HEK293 (cell line): ENCODE measurements around the gene ZNF296.

Experiments used
- GLIS2 ChIP-seq: fragments of 450-650 bp; formaldehyde crosslinking; IDR thresholded peaks from 2 replicates; pipeline ENCODE4 v1.5.1; 2016; ENCODE audit warnings: missing biosample characterization, missing genetic modification characterization
- KLF1 ChIP-seq: fragments of 450-650 bp; formaldehyde crosslinking; IDR thresholded peaks from 2 replicates; pipeline ENCODE4 v1.5.1; 2016; ENCODE audit warnings: missing biosample characterization, missing genetic modification characterization
- KLF8 ChIP-seq: fragments of 450-650 bp; formaldehyde crosslinking; IDR thresholded peaks from 2 replicates; pipeline ENCODE4 v1.5.1; 2016; ENCODE audit warnings: missing biosample characterization, missing genetic modification characterization
- SCRT2 ChIP-seq: fragments of 450-650 bp; formaldehyde crosslinking; IDR thresholded peaks from 2 replicates; pipeline ENCODE4 v1.5.1; 2016; ENCODE audit warnings: missing biosample characterization, missing genetic modification characterization
- SP3 ChIP-seq: fragments of 450-650 bp; formaldehyde crosslinking; IDR thresholded peaks from 2 replicates; pipeline ENCODE4 v1.5.1; 2016; ENCODE audit warnings: missing biosample characterization, missing genetic modification characterization
- SP7 ChIP-seq: fragments of 450-650 bp; formaldehyde crosslinking; IDR thresholded peaks from 2 replicates; pipeline ENCODE4 v1.5.1; 2016; ENCODE audit warnings: missing biosample characterization, missing genetic modification characterization
- ZBTB20 ChIP-seq: fragments of 450-650 bp; formaldehyde crosslinking; IDR thresholded peaks from 2 replicates; pipeline ENCODE4 v1.5.1; 2016; ENCODE audit warnings: missing biosample characterization, missing genetic modification characterization
- ZFP3 ChIP-seq: fragments of 450-650 bp; formaldehyde crosslinking; IDR thresholded peaks from 2 replicates; pipeline ENCODE4 v1.5.1; 2016; ENCODE audit warnings: low read depth, missing biosample characterization, missing genetic modification characterization
- ZFP41 ChIP-seq: fragments of 450-650 bp; formaldehyde crosslinking; IDR thresholded peaks from 2 replicates; pipeline ENCODE4 v1.5.1; 2016; ENCODE audit warnings: missing biosample characterization, missing genetic modification characterization, borderline replicate concordance
- ZNF473 ChIP-seq: fragments of 450-650 bp; formaldehyde crosslinking; IDR thresholded peaks from 2 replicates; pipeline ENCODE4 v1.5.1; 2017; ENCODE audit warnings: missing biosample characterization, missing genetic modification characterization
- ZNF501 ChIP-seq: fragments of 450-650 bp; formaldehyde crosslinking; IDR thresholded peaks from 2 replicates; pipeline ENCODE4 v1.5.1; 2016; ENCODE audit warnings: missing biosample characterization, missing genetic modification characterization
- ZNF629 ChIP-seq: fragments of 450-650 bp; formaldehyde crosslinking; IDR thresholded peaks from 2 replicates; pipeline ENCODE4 v1.5.1; 2017; ENCODE audit warnings: missing biosample characterization, missing genetic modification characterization
- ZNF664 ChIP-seq: fragments of 450-650 bp; formaldehyde crosslinking; IDR thresholded peaks from 2 replicates; pipeline ENCODE4 v1.5.1; 2016; ENCODE audit warnings: missing biosample characterization, missing genetic modification characterization
- ZNF701 ChIP-seq: fragments of 450-650 bp; formaldehyde crosslinking; IDR thresholded peaks from 2 replicates; pipeline ENCODE4 v1.5.1; 2016; ENCODE audit warnings: missing biosample characterization, missing genetic modification characterization
- ZNF707 ChIP-seq: fragments of 450-650 bp; formaldehyde crosslinking; IDR thresholded peaks from 2 replicates; pipeline ENCODE4 v1.5.1; 2016; ENCODE audit warnings: missing biosample characterization, missing genetic modification characterization
- ZNF76 ChIP-seq: fragments of 450-650 bp; formaldehyde crosslinking; IDR thresholded peaks from 2 replicates; pipeline ENCODE4; 2016; ENCODE audit warnings: low read depth, missing biosample characterization, missing genetic modification characterization, borderline replicate concordance
- ZNF791 ChIP-seq: fragments of 450-650 bp; formaldehyde crosslinking; IDR thresholded peaks from 2 replicates; pipeline ENCODE4 v1.5.1; 2016; ENCODE audit warnings: missing biosample characterization, missing genetic modification characterization
- ZXDB ChIP-seq: fragments of 450-650 bp; formaldehyde crosslinking; IDR thresholded peaks from 2 replicates; pipeline ENCODE4 v1.5.1; 2016; ENCODE audit warnings: missing biosample characterization, missing genetic modification characterization
- TF ChIP-seq, protein P1 (sequence below): fragments of 450-650 bp; formaldehyde crosslinking; IDR thresholded peaks from 2 replicates; pipeline ENCODE4 v1.5.1; 2016; ENCODE audit warnings: missing biosample characterization, missing genetic modification characterization
- TF ChIP-seq, protein P2 (sequence below): fragments of 450-650 bp; formaldehyde crosslinking; IDR thresholded peaks from 2 replicates; pipeline ENCODE4 v1.5.1; 2017; ENCODE audit warnings: missing biosample characterization, missing genetic modification characterization
- TF ChIP-seq, protein P3 (sequence below): fragments of 450-650 bp; formaldehyde crosslinking; IDR thresholded peaks from 2 replicates; pipeline ENCODE4 v1.5.1; 2016; ENCODE audit warnings: missing biosample characterization, missing genetic modification characterization
- TF ChIP-seq, protein P4 (sequence below): fragments of 450-650 bp; formaldehyde crosslinking; IDR thresholded peaks from 2 replicates; pipeline ENCODE4 v1.5.1; 2016; ENCODE audit warnings: missing biosample characterization, missing genetic modification characterization
- TF ChIP-seq, protein P5 (sequence below): sonication (generic); formaldehyde crosslinking; IDR thresholded peaks from 2 replicates; pipeline ENCODE4 v1.8.1; 2022; ENCODE audit warnings: mild to moderate bottlenecking, moderate library complexity, missing genetic modification reagents
- TF ChIP-seq, protein P6 (sequence below): fragments of 450-650 bp; formaldehyde crosslinking; IDR thresholded peaks from 2 replicates; pipeline ENCODE4 v1.5.1; 2016; ENCODE audit warnings: missing biosample characterization, missing genetic modification characterization
- TF ChIP-seq, protein P7 (sequence below): fragments of 450-650 bp; formaldehyde crosslinking; IDR thresholded peaks from 2 replicates; pipeline ENCODE4 v1.5.1; 2016; ENCODE audit warnings: missing biosample characterization, missing genetic modification characterization

The ZNF296 gene

DNA sequence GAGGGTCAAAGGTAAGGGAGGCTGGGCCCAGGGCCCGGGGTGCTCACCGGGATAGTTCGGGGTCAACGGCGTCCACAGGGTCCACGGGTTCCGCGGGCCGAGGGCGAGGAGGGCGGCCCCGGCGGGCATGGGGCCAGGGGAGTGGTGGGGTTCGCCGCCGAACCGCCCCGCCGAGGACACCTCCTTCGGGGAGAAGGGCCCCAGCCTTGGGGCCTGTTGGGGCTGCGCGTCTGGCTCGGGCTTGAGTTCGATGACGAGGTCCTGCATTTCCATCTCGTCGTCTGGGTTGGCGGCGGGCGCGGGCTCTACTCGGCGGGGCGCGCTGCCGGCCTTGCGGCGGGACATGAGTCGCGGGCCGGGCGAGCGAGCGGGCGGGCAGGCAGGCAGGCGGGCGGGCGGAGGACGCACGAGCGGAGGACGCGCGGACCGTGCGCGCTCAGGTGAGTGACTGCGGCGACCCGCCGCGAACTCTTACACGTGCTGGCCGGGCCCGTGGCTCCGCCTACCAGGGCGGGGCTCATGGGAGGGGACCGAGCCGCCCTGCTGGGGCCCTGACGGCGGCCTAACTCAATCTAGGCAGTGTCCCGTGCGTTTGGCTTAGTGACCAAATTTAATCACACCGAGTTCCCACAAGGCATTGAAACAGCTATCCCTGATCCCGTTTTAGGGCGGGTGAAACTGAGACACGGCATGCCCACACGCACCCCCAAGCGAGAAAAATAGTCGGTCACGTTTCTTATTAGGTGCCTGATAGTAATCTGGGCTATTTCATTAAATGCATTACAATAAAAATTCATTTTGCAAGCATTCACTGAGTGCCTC is at the start of gene ZNF296 (continued):
- TF ChIP-seq, protein P1, sequence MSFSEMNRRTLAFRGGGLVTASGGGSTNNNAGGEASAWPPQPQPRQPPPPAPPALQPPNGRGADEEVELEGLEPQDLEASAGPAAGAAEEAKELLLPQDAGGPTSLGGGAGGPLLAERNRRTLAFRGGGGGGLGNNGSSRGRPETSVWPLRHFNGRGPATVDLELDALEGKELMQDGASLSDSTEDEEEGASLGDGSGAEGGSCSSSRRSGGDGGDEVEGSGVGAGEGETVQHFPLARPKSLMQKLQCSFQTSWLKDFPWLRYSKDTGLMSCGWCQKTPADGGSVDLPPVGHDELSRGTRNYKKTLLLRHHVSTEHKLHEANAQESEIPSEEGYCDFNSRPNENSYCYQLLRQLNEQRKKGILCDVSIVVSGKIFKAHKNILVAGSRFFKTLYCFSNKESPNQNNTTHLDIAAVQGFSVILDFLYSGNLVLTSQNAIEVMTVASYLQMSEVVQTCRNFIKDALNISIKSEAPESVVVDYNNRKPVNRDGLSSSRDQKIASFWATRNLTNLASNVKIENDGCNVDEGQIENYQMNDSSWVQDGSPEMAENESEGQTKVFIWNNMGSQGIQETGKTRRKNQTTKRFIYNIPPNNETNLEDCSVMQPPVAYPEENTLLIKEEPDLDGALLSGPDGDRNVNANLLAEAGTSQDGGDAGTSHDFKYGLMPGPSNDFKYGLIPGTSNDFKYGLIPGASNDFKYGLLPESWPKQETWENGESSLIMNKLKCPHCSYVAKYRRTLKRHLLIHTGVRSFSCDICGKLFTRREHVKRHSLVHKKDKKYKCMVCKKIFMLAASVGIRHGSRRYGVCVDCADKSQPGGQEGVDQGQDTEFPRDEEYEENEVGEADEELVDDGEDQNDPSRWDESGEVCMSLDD (tag by site-specific recombination): peak; percentile 90; the same call in 1 of the 2 replicates
- TF ChIP-seq ZNF707 (tag by site-specific recombination) (no peak), ZFP3 (peak; percentile 71), SCRT2 (no peak), ZNF501 (tag by site-specific recombination) (0 out of 2 replicates have a peak, but pooled peaks have one; percentile 29), SP3 (peak; percentile 87), ZNF76 (tag by site-specific recombination) (peak; percentile 53; the same call in 1 of the 2 replicates), ZNF791 (tag by site-specific recombination) (no peak), ZNF664 (peak; percentile 90), ZNF473 (no peak), ZFP41 (tag by site-specific recombination) (no peak), ZNF629 (tag by site-specific recombination) (0 out of 2 replicates have a peak, but pooled peaks have one; percentile 16), KLF1 (tag by site-specific recombination) (peak; percentile 89), ZXDB (tag by site-specific recombination) (0 out of 2 replicates have a peak, but pooled peaks have one; percentile 51), ZBTB20 (peak; percentile 94), ZNF701 (no peak), GLIS2 (tag by site-specific recombination) (peak; percentile 50), SP7 (0 out of 2 replicates have a peak, but pooled peaks have one; percentile 14), KLF8 (tag by site-specific recombination) (peak; percentile 90; the same call in 1 of the 2 replicates)
- TF ChIP-seq, protein P2, sequence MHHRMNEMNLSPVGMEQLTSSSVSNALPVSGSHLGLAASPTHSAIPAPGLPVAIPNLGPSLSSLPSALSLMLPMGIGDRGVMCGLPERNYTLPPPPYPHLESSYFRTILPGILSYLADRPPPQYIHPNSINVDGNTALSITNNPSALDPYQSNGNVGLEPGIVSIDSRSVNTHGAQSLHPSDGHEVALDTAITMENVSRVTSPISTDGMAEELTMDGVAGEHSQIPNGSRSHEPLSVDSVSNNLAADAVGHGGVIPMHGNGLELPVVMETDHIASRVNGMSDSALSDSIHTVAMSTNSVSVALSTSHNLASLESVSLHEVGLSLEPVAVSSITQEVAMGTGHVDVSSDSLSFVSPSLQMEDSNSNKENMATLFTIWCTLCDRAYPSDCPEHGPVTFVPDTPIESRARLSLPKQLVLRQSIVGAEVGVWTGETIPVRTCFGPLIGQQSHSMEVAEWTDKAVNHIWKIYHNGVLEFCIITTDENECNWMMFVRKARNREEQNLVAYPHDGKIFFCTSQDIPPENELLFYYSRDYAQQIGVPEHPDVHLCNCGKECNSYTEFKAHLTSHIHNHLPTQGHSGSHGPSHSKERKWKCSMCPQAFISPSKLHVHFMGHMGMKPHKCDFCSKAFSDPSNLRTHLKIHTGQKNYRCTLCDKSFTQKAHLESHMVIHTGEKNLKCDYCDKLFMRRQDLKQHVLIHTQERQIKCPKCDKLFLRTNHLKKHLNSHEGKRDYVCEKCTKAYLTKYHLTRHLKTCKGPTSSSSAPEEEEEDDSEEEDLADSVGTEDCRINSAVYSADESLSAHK: peak; percentile 85
- TF ChIP-seq, protein P3, sequence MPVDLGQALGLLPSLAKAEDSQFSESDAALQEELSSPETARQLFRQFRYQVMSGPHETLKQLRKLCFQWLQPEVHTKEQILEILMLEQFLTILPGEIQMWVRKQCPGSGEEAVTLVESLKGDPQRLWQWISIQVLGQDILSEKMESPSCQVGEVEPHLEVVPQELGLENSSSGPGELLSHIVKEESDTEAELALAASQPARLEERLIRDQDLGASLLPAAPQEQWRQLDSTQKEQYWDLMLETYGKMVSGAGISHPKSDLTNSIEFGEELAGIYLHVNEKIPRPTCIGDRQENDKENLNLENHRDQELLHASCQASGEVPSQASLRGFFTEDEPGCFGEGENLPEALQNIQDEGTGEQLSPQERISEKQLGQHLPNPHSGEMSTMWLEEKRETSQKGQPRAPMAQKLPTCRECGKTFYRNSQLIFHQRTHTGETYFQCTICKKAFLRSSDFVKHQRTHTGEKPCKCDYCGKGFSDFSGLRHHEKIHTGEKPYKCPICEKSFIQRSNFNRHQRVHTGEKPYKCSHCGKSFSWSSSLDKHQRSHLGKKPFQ (tag by site-specific recombination): peak; percentile 74
- TF ChIP-seq, protein P4, sequence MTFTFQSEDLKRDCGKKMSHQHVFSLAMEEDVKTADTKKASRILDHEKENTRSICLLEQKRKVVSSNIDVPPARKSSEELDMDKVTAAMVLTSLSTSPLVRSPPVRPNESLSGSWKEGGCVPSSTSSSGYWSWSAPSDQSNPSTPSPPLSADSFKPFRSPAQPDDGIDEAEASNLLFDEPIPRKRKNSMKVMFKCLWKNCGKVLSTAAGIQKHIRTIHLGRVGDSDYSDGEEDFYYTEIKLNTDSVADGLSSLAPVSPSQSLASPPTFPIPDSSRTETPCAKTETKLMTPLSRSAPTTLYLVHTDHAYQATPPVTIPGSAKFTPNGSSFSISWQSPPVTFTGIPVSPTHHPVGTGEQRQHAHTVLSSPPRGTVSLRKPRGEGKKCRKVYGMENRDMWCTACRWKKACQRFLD (tag by site-specific recombination): no peak
- TF ChIP-seq, protein P5, sequence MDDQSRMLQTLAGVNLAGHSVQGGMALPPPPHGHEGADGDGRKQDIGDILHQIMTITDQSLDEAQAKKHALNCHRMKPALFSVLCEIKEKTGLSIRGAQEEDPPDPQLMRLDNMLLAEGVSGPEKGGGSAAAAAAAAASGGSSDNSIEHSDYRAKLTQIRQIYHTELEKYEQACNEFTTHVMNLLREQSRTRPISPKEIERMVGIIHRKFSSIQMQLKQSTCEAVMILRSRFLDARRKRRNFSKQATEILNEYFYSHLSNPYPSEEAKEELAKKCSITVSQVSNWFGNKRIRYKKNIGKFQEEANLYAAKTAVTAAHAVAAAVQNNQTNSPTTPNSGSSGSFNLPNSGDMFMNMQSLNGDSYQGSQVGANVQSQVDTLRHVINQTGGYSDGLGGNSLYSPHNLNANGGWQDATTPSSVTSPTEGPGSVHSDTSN (CRISPR knock-in tag): peak; percentile 47; the same call in 1 of the 2 replicates
- TF ChIP-seq, protein P6, sequence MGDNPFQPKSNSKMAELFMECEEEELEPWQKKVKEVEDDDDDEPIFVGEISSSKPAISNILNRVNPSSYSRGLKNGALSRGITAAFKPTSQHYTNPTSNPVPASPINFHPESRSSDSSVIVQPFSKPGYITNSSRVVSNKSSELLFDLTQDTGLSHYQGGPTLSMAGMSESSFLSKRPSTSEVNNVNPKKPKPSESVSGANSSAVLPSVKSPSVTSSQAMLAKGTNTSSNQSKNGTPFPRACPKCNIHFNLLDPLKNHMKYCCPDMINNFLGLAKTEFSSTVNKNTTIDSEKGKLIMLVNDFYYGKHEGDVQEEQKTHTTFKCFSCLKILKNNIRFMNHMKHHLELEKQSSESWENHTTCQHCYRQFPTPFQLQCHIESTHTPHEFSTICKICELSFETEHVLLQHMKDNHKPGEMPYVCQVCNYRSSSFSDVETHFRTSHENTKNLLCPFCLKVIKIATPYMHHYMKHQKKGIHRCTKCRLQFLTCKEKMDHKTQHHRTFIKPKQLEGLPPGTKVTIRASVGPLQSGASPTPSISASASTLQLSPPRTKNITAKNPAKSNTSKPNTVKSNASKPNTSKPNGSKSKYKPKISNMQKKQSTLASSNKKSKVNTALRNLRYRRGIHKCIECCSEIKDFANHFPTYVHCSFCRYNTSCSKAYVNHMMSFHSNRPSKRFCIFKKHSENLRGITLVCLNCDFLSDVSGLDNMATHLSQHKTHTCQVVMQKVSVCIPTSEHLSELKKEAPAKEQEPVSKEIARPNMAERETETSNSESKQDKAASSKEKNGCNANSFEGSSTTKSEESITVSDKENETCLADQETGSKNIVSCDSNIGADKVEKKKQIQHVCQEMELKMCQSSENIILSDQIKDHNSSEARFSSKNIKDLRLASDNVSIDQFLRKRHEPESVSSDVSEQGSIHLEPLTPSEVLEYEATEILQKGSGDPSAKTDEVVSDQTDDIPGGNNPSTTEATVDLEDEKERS (tag by site-specific recombination): no peak
- TF ChIP-seq, protein P7, sequence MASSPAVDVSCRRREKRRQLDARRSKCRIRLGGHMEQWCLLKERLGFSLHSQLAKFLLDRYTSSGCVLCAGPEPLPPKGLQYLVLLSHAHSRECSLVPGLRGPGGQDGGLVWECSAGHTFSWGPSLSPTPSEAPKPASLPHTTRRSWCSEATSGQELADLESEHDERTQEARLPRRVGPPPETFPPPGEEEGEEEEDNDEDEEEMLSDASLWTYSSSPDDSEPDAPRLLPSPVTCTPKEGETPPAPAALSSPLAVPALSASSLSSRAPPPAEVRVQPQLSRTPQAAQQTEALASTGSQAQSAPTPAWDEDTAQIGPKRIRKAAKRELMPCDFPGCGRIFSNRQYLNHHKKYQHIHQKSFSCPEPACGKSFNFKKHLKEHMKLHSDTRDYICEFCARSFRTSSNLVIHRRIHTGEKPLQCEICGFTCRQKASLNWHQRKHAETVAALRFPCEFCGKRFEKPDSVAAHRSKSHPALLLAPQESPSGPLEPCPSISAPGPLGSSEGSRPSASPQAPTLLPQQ: peak; percentile 21; the same call in 1 of the 2 replicates
